ENCODE results near the gene SSTR4. TPM values are rescaled to one million over a fixed set of nuclear protein-coding genes. Genes with fewer than 3 reads are reported as not detected.

The SSTR4 gene
- total RNA-seq: not detected

GRCh38 chr20:23034721-23035671 is at the start of gene SSTR4:
SSTR4 (plus strand) TSS chr20:23035312; CDS start chr20:23035484, 172 bp downstream.
- no peak for TF ChIP-seq CTCF (IDR thresholded peaks at IDR 0.05; ENCODE audit: low read depth)

- TF ChIP-seq CTCF (IDR thresholded peaks at IDR 0.05; ENCODE audit: low read depth): no peak
Observed at GRCh38 chr20:22986601-22987000, 48.5 kb upstream of the SSTR4 start.

- no peak for TF ChIP-seq CTCF (IDR thresholded peaks at IDR 0.05; ENCODE audit: low read depth)
Observed at GRCh38 chr20:22993823-22994222, 41.3 kb upstream of the SSTR4 start.

GRCh38 chr20:22995923-22996322 is 39.2 kb upstream of the SSTR4 start:
- no peak for TF ChIP-seq CTCF (IDR thresholded peaks at IDR 0.05; ENCODE audit: low read depth)

GRCh38 chr20:22998476-22998875 is 36.6 kb upstream of the SSTR4 start:
- TF ChIP-seq CTCF (IDR thresholded peaks at IDR 0.05; ENCODE audit: low read depth): no peak

- no peak for TF ChIP-seq CTCF (IDR thresholded peaks at IDR 0.05; ENCODE audit: low read depth)
Observed at GRCh38 chr20:22999756-23000155, 35.4 kb upstream of the SSTR4 start.

GRCh38 chr20:23000232-23000947 is 34.7 kb upstream of the SSTR4 start:
- TF ChIP-seq CTCF (IDR thresholded peaks at IDR 0.05; ENCODE audit: low read depth): no peak

All from subcutaneous adipose tissue (tissue), 4 donors.